Parathyroid adenoma (tissue), 2 donors: ENCODE data around the gene PDAP1.
"Not testable (repeated sequence)": the region's sequence is repeated elsewhere in the genome, so short reads cannot be mapped to it uniquely, and the experiment has no call there.

ENCODE experiments used
- H2AFZ ChIP-seq: fragments of 300-600 bp; sonication (generic); one replicate; pipeline ENCODE4 v1.7.0; 2017; ENCODE audit warnings: antibody characterized with exemption, mild to moderate bottlenecking
- H3K27ac ChIP-seq: fragments of 300-600 bp; sonication (generic); one replicate; pipeline ENCODE4 v1.7.0; 2017
- H3K27me3 ChIP-seq: fragments of 300-600 bp; sonication (generic); one replicate; pipeline ENCODE4 v1.7.0; 2017; ENCODE audit warnings: low read length; ENCODE audit not compliant: control insufficient read depth, insufficient read depth
- H3K36me3 ChIP-seq: fragments of 300-600 bp; sonication (generic); one replicate; pipeline ENCODE4 v1.7.0; 2017; ENCODE audit warnings: low read length; ENCODE audit not compliant: control insufficient read depth, insufficient read depth
- H3K4me1 ChIP-seq: fragments of 300-600 bp; sonication (generic); one replicate; pipeline ENCODE4 v1.7.0; 2017; ENCODE audit warnings: control low read depth
- H3K4me2 ChIP-seq: fragments of 300-600 bp; sonication (generic); one replicate; pipeline ENCODE4 v1.7.0; 2017; ENCODE audit warnings: low read length
- H3K4me3 ChIP-seq: fragments of 300-600 bp; sonication (generic); one replicate; pipeline ENCODE4 v1.7.0; 2017; ENCODE audit warnings: low read depth, low read length
- H3K79me2 ChIP-seq: fragments of 300-600 bp; sonication (generic); one replicate; pipeline ENCODE4 v1.7.0; 2017; ENCODE audit warnings: control low read depth
- H3K9ac ChIP-seq: fragments of 300-600 bp; sonication (generic); one replicate; pipeline ENCODE4 v1.7.0; 2017; ENCODE audit warnings: mild to moderate bottlenecking
- H3K9me3 ChIP-seq: fragments of 300-600 bp; sonication (generic); one replicate; pipeline ENCODE4 v1.7.0; 2017; ENCODE audit warnings: low read length; ENCODE audit not compliant: control insufficient read depth
- CTCF ChIP-seq: fragments of 300-600 bp; sonication (generic); IDR thresholded peaks from one replicate; pipeline ENCODE4 v1.7.0; 2017; ENCODE audit warnings: antibody characterized with exemption, mild to moderate bottlenecking
- donor health status: primary hyperparathyroidism.

Gene PDAP1

DNA sequence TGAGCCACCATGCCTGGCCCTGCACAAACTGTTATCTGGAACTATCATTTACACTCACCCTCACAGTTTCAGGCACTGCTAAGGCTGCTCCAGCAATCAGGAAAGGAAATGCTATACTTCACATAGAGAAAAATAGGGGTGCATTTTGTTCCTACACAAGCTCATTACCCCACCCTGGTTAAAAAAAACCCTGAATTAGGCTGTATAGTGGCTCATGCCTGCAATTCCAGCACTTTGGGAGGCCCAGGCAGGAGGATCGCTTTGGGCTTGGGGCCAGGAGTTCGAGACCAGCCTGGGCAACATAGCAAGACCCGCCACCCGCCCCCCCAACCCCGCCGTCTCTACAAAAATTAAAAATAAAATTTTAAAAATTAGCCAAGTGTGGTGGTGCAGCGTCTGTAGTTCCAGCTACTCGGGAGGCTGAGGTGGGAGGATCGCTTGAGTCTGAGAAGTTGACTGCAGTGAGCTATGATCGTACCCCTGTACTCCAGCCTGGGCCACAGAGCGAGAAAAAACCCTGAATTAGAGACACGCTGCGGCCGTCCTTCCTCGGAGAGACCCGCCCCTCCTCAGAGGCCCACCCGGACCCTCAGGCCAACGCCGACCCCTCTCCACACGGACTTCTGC, 29.7 kb upstream of the PDAP1 start:
- H3K4me2 ChIP-seq: peak overlapping the region; percentile 90
- peaks cover 5% of the 10 kb centered on the region for H3K4me1 ChIP-seq
- H2AFZ ChIP-seq: peak overlapping the region; percentile 91
- no peak overlapping the region for H3K9ac ChIP-seq
- peak overlapping the region; percentile 91 for H3K4me3 ChIP-seq
- H3K36me3 ChIP-seq: no peaks in the 10 kb centered on the region
- no peaks in the 10 kb centered on the region for H3K9me3 ChIP-seq
- TF ChIP-seq CTCF: no peak
- peak overlapping the region; percentile 58 for H3K27ac ChIP-seq
- H3K27me3 ChIP-seq: no peaks in the 10 kb centered on the region
- H3K79me2 ChIP-seq: peaks cover 11% of the 10 kb centered on the region

DNA sequence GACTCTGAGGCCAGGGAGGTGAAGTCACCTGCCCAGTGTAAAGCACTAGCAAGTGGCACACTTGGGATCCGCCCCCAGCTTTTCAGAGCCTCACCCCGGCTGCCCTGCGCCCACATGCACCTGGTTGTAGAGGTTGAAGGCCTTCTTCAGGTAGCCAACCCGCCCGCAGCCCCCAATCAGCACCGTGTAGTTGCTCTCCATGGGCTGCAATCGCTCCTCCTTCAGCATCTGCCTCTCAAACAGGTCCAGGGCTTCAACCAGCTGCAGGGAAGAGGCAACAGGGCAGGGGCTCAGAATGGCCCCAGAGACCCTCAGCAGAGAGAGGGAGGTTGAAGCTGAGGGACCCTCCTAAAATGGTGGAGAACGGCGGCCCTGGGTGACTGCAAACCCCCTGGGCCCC, 24.8 kb upstream of the PDAP1 start:
- Histone ChIP-seq H3K4me1 (no peaks in the 10 kb centered on the region), H3K9me3 (no peaks in the 10 kb centered on the region), H3K27me3 (no peaks in the 10 kb centered on the region), H3K4me3 (no peak overlapping the region), H3K9ac (no peak overlapping the region), H3K79me2 (no peaks in the 10 kb centered on the region), H3K4me2 (no peak overlapping the region), H3K36me3 (no peaks in the 10 kb centered on the region), H3K27ac (no peak overlapping the region), H2AFZ (no peak overlapping the region)
- TF ChIP-seq CTCF: no peak

DNA sequence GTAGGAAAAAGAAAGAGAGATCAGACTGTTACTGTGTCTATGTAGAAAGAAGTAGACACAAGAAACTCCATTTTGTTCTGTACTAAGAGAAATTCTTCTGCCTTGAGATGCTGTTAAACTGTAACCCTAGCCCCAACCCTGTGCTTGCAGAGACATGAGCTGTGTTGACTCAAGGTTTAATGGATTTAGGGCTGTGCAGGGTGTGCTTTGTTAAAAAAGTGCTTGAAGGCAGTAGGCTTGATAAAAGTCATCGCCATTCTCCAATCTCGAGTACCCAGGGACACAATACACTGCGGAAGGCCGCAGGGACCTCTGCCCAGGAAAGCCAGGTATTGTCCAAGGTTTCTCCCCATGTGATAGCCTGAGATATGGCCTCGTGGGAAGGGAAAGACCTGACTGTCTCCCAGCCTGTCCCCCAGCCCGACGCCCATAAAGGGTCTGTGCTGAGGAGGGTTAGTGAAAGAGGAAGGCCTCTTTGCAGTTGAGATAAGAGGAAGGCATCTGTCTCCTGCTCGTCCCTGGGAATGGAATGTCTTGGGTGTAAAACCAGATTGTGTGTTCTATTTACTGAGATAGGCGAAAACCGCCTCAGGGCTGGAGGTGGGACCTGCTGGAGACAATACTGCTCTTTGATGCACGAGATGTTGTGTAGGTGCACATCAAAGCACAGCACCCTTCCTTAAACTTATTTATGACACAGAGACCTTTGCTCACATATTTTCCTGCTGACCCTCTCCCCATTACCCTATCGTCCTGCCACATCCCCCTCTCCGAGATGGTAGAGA, 23.6 kb upstream of the PDAP1 start:
- not testable (repeated sequence) for H3K36me3 ChIP-seq, H3K4me2 ChIP-seq, H3K9ac ChIP-seq, H3K27ac ChIP-seq, H3K4me3 ChIP-seq, H2AFZ ChIP-seq, H3K27me3 ChIP-seq, H3K79me2 ChIP-seq, H3K9me3 ChIP-seq, H3K4me1 ChIP-seq

GRCh38 chr7:99429756-99430155, 21.4 kb upstream of the PDAP1 start:
- H3K36me3 ChIP-seq: no peaks in the 10 kb centered on the region

More at GRCh38 chr7:99429756-99430155, 21.4 kb upstream of the PDAP1 start:
- Histone ChIP-seq H3K9ac (no peak overlapping the region), H3K79me2 (no peaks in the 10 kb centered on the region), H3K4me1 (no peaks in the 10 kb centered on the region), H2AFZ (no peak overlapping the region), H3K27ac (no peak overlapping the region), H3K9me3 (no peaks in the 10 kb centered on the region), H3K27me3 (no peaks in the 10 kb centered on the region), H3K4me3 (no peak overlapping the region), H3K4me2 (no peak overlapping the region)
- no peak for TF ChIP-seq CTCF
